CD4-positive, alpha-beta T cell treated with Interleukin-21 for 1 hour (primary cell): Measurements from ENCODE around the gene NDOR1.

Experiments
- DNase-seq: peaks from one replicate; pipeline ENCODE4 v3.0.0-alpha.2; 2020

NDOR1 gene

GRCh38 chr9:137205126-137206069 is at the start of gene NDOR1, which contains the start of gene TMEM203:
Gene NDOR1 (plus strand): TSS chr9:137205700. CDS start chr9:137205778, 78 bp downstream.
Gene TMEM203 (minus strand): TSS chr9:137205648. CDS start chr9:137205414, 234 bp downstream.
- peak; percentile 92 for DNase-seq

DNA sequence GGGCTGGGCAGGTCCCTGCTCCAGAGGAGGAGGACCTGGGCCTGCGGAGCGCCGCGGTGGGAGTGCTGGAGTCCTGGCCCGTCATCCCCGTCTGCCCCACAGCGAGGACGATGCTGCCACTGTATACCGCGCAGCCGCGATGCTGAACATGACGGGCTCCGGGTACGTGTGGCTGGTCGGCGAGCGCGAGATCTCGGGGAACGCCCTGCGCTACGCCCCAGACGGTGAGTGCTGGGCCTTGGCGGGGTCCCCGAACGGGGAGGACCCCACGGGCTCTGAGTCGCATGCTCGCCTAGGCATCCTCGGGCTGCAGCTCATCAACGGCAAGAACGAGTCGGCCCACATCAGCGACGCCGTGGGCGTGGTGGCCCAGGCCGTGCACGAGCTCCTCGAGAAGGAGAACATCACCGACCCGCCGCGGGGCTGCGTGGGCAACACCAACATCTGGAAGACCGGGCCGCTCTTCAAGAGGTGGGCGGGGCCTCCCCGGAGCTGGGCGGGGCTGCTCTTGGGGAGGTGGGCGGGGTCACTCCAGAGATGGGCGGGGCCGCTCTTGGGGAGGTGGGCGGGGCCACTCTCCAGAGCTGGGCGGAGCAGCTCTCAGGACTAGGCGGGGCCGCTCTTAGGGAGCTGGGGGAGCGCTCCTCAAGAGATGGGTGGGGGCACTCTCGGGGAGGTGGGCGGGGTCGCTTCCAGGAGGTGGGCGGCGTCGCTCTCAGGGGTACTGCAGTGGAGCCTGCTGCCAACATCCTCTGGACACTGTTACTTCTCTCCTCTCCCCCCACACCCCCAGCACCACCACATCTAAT is 48.7 kb upstream of the NDOR1 start:
- peak; percentile 60 for DNase-seq

DNA sequence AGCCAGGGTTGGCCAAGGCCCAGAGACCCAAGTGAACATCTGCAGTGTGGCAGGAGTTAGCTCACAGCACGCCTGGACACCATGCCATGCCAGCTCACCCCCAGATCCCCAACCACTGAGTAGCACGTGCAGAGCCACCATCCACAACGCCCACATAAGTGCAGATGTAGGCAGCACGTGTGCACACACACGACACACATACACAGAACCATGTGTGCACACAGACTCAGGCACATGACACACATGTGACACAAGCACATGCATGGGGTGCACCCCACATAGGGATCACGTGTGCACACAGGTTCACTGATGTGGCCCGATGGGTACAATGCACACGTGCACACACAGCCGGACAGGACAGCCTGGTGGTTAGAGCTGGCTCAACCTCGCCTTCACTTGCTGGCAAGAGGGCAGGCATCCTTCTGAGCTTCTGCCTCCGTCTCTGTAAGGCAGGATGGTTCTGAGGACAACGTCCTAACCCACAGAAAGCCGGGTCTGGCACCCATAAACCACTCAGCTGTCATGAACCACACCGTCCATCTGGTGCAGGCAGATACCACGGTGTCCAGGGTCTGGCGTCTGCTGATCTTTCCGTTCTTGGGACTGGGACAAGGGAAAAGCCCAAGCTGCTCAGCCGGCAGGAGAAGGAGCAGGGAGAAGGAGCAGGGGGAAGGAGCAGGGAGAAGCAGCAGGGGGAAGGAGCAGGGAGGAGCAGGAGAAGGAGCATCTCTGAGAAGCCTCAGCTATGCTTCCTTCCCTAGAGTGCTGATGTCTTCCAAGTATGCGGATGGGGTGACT is 47.7 kb upstream of the NDOR1 start:
- DNase-seq = no peak

GRCh38 chr9:137158625-137159024 is 46.9 kb upstream of the NDOR1 start:
- no peak for DNase-seq

GRCh38 chr9:137159105-137160053 is 46.1 kb upstream of the NDOR1 start:
- no peak for DNase-seq

DNA sequence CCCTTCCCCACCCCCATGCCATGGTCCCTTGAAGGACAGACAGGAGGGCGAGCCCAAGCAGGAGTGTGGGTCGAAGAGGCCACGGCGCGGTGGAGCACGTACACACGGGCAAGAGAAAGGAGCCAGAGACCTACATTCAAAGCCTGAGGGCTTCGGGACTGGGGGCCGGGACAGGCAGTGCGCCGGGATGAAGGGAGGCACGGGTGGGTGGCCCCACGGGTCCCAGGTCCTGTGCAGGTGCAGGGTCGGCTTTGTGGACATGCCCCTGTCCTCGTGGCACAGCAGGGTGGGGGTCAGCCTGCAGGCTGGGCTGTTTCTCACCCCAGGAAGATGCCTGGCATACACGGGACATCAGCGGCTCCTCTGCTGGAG is 45.5 kb upstream of the NDOR1 start:
- no peak for DNase-seq

DNA sequence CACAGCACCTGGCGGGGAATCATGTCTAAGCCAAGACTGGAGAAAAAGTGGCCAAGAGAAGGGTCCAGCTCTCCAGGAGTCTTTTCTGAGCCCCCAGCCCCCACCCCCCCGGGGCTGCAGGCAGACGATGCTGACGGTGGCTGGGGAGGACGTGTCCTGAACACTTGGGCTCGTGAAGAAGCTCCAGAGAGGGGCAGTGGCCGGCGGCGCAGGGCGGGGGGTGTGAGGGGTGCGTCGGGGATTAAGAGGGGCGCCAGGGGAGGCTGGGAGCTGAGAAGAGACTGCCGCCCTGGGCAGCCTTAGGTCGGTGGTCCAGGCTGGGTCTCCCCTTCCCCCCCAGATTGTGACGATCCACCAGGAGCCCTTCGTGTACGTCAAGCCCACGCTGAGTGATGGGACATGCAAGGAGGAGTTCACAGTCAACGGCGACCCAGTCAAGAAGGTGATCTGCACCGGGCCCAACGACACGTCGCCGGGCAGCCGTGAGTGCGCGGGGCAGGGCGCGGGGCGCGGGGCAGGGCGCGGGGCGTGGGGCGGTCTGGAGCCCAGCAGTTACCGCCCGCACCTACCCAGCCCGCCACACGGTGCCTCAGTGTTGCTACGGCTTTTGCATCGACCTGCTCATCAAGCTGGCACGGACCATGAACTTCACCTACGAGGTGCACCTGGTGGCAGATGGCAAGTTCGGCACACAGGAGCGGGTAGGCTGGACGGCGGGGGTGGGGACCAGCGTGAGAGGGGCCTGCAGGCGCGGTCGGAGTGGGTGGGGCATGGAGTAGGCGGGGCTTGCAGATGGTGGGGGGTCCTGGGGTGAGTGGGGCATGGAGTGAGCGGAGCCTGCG is 44.6 kb upstream of the NDOR1 start:
- DNase-seq = no peak

GRCh38 chr9:137161558-137162486 is 43.7 kb upstream of the NDOR1 start:
- DNase-seq = no peak

- DNase-seq = peak; percentile 13
Observed at GRCh38 chr9:137162505-137163364, 42.8 kb upstream of the NDOR1 start.

GRCh38 chr9:137163365-137163715 is 42.2 kb upstream of the NDOR1 start:
- no peak for DNase-seq

GRCh38 chr9:137163805-137164204 is 41.7 kb upstream of the NDOR1 start:
- DNase-seq = no peak

GRCh38 chr9:137164370-137165249 is 40.9 kb upstream of the NDOR1 start:
- no peak for DNase-seq

GRCh38 chr9:137165250-137165836 is 40.2 kb upstream of the NDOR1 start:
- DNase-seq = no peak

- DNase-seq = no peak
Observed at GRCh38 chr9:137166380-137167229, 38.9 kb upstream of the NDOR1 start.

DNA sequence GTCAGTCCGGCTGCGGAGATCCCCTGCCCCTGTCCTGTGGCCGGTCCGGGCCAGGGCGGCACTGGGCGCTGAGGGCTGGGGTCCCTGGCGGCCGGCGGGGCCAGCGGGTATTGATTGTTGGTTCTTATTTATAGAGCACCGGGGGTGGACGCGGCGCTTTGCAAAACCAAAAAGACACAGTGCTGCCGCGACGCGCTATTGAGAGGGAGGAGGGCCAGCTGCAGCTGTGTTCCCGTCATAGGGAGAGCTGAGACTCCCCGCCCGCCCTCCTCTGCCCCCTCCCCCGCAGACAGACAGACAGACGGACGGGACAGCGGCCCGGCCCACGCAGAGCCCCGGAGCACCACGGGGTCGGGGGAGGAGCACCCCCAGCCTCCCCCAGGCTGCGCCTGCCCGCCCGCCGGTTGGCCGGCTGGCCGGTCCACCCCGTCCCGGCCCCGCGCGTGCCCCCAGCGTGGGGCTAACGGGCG is 38.2 kb upstream of the NDOR1 start:
- no peak for DNase-seq
